Natural killer cell treated with Interleukin-12 subunit alpha and Interleukin-12 subunit beta and Interleukin-15 and Interleukin-18, amount 100 ng/mL, for 72 hours (primary cell): ENCODE data around the gene SIGLEC5. TPM values are rescaled to one million over a fixed set of nuclear protein-coding genes. Genes with fewer than 3 reads are reported as not detected.

Source experiments
- ATAC-seq, 2 donors: fragments of 150-1000 bp; cut with Tn5 transposase in 1 of 2; sonication (Bioruptor Pico), chemical (Tn5 transposase) in 1 of 2; 2 replicates each; pipeline ENCODE4 v1.10.0; 2021
- DNase-seq: peaks from one replicate; pipeline ENCODE4 v3.0.0; 2022; ENCODE audit warnings: low spot score
- H3K27ac Mint-ChIP-seq, 2 donors: 1 replicate in 1 of 2; 2 replicates in 1 of 2; pipeline ENCODE4 v1.8.0; 2022; ENCODE audit warnings: mixed read lengths in 2 of 2, mild to moderate bottlenecking in 1 of 2, moderate library complexity in 1 of 2
- H3K27me3 Mint-ChIP-seq, 2 donors: 1 replicate in 1 of 2; 2 replicates in 1 of 2; pipeline ENCODE4 v1.8.0; 2022; ENCODE audit warnings: mixed read lengths in 2 of 2
- H3K36me3 Mint-ChIP-seq: one replicate; pipeline ENCODE4 v1.8.0; 2022; ENCODE audit warnings: mixed read lengths
- H3K4me1 Mint-ChIP-seq, 2 donors: 1 replicate in 1 of 2; 2 replicates in 1 of 2; pipeline ENCODE4 v1.8.0; 2022; ENCODE audit warnings: low read depth in 2 of 2, mixed read lengths in 2 of 2, mild to moderate bottlenecking in 1 of 2
- H3K4me3 Mint-ChIP-seq: one replicate; pipeline ENCODE4 v1.8.0; 2022; ENCODE audit warnings: mixed read lengths
- H3K9me3 Mint-ChIP-seq: 2 replicates; pipeline ENCODE4 v1.8.0; 2022; ENCODE audit warnings: mixed read lengths
- total RNA-seq, 2 donors: library from RNA; stranded (reverse); gene quantifications; one replicate each; pipeline ENCODE4 v1.2.3, GENCODE V29; 2022

Gene SIGLEC5
- total RNA-seq, 2 donors from 2014 or later: 0.22 to 0.64 TPM

DNA sequence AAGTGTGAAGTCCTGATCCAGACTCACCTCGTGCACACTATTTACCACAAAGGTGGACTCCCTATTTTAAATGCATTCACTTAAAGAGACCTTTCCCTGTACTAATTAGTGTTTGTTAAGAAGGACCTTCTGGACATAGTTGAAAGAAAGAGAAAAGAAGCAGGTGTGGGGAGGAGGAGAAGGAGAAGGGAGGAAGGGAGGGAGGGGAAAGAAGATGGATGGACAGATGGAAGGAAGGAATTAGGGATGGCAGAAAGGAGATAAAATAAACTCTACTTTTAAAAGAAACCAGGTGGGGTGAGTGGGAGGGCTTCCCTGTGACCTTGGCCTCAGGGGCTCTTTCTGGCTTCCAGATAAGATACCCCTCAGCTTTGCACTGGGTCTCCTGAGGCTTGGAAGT, 37.7 kb downstream of the SIGLEC5 start:
- peaks cover 27 to 30% of the 10 kb centered on the region in 2 donors for H3K4me1 Mint-ChIP-seq
- peak overlapping the region; percentile 41 for H3K4me3 Mint-ChIP-seq
- H3K27ac Mint-ChIP-seq: no peak overlapping the region
- H3K9me3 Mint-ChIP-seq: peaks cover 4% of the 10 kb centered on the region
- peaks cover 9% of the 10 kb centered on the region for H3K36me3 Mint-ChIP-seq
- no peaks in the 10 kb centered on the region for H3K27me3 Mint-ChIP-seq
- no peak for ATAC-seq
- DNase-seq: no peak

DNA sequence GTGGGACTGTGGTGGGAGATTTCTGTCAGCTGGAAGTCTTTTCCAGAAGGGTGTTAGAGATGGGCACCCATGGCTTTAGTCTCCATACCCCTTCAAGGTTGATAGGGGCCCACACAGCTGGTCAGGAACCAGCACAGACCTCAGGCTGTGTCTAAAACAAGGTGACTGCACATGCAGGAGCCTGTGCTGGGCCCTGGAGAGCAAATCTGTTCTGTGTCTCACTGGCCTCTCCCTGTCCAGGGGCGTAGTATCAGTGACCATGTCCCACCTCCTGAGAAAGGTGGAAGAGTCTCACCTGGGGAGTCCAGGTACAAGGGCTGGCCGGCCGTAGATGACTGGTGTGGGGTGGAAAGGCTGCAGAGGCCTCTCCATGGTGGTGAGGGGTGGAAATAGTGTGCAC, 39.8 kb downstream of the SIGLEC5 start:
- Mint-ChIP-seq H3K9me3 (peaks cover 18% of the 10 kb centered on the region), H3K27me3 (no peaks in the 10 kb centered on the region), H3K36me3 (peaks cover 30% of the 10 kb centered on the region), H3K27ac (no peak overlapping the region), H3K4me1 (peaks cover 27% of the 10 kb centered on the region in 2 donors), H3K4me3 (no peak overlapping the region)
- DNase-seq (no peak), ATAC-seq (no peak)

DNA sequence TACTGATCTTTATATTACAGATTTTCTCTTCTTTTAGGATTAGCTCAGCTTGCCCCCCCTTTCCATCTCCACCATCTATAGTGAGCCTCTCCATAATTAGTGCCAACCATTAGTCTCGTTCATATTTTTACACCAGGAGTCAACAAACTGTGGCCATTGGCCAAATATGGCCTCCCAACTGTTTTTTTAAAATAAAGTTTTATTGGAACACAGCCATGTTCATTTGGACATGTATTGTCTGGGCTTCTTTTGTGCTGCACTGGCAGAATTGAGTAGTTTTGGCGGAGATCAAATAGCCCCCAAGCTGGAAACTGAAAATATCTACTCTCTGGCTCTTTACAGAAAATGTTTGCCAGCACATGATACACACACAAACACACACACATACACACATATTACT, 40.7 kb downstream of the SIGLEC5 start:
- DNase-seq (no peak), ATAC-seq (no peak)
- peaks cover 18% of the 10 kb centered on the region for H3K9me3 Mint-ChIP-seq

DNA sequence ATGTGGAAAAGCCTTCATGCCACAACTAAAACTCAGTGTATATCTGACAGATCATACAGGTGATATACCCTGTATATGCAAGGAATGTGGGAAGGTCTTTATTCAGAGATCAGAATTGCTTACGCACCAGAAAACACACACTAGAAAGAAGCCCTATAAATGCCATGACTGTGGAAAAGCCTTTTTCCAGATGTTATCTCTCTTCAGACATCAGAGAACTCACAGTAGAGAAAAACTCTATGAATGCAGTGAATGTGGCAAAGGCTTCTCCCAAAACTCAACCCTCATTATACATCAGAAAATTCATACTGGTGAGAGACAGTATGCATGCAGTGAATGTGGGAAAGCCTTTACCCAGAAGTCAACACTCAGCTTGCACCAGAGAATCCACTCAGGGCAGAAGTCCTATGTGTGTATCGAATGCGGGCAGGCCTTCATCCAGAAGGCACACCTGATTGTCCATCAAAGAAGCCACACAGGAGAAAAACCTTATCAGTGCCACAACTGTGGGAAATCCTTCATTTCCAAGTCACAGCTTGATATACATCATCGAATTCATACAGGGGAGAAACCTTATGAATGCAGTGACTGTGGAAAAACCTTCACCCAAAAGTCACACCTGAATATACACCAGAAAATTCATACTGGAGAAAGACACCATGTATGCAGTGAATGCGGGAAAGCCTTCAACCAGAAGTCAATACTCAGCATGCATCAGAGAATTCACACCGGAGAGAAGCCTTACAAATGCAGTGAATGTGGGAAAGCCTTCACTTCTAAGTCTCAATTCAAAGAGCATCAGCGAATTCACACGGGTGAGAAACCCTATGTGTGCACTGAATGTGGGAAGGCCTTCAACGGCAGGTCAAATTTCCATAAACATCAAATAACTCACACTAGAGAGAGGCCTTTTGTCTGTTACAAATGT, 42.7 kb downstream of the SIGLEC5 start:
- Mint-ChIP-seq H3K9me3 (peaks cover 22% of the 10 kb centered on the region), H3K36me3 (peaks cover 56% of the 10 kb centered on the region), H3K4me1 (peaks cover 4 to 6% of the 10 kb centered on the region in 2 donors)

More for the DNA sequence above, 40.7 kb downstream of the SIGLEC5 start:
- peaks cover 39% of the 10 kb centered on the region for H3K36me3 Mint-ChIP-seq
- H3K4me3 Mint-ChIP-seq: no peak overlapping the region
- H3K4me1 Mint-ChIP-seq: peaks cover 18 to 21% of the 10 kb centered on the region in 2 donors
- no peak overlapping the region for H3K27ac Mint-ChIP-seq
- no peaks in the 10 kb centered on the region for H3K27me3 Mint-ChIP-seq

DNA sequence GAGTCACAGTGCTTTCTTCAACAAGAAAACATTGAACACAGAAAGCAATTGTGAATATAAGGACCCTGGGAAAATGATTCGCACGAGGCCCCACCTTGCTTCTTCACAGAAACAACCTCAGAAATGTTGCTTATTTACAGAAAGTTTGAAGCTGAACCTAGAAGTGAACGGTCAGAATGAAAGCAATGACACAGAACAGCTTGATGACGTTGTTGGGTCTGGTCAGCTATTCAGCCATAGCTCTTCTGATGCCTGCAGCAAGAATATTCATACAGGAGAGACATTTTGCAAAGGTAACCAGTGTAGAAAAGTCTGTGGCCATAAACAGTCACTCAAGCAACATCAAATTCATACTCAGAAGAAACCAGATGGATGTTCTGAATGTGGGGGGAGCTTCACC, 43.4 kb downstream of the SIGLEC5 start:
- Mint-ChIP-seq H3K9me3 (peaks cover 22% of the 10 kb centered on the region), H3K4me3 (no peak overlapping the region), H3K27ac (no peak overlapping the region), H3K27me3 (no peaks in the 10 kb centered on the region), H3K36me3 (peaks cover 59% of the 10 kb centered on the region), H3K4me1 (peaks cover 4% of the 10 kb centered on the region in 2 donors)
- DNase-seq: no peak
- no peak for ATAC-seq

More for the DNA sequence above, 42.7 kb downstream of the SIGLEC5 start:
- Mint-ChIP-seq H3K27ac (no peak overlapping the region), H3K4me3 (no peak overlapping the region), H3K27me3 (no peaks in the 10 kb centered on the region)
- DNase-seq (no peak), ATAC-seq (no peak)

DNA sequence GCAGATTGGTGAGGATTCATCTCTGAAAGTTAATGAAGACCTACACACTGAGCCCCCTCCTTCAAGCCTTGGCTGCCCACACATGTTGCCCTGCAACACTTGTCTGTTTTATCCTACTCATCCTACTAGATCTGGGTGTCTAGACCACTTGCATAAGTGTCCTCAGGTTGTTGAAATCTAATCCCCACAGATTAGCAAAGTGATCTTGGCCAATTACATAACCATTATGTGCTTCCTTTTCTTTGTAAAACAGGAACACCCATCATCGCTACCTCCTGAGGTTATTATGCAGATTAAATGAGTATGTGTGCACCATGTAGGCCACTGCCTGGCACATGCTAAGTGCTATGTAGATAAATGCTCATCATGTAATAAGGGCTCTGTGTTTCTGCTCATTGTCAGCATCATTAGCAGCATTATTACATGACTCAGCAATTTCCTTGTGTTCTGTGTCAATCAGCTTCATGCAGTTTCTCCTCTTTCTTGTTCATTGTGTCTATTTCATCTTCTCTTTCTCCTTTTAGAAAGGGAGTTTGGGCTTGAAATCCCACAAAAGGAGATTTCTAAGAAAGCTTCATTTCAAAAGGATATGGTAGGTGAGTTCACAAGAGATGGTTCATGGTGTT, 44.0 kb downstream of the SIGLEC5 start:
- ATAC-seq (no peak), DNase-seq (no peak)
- peaks cover 22% of the 10 kb centered on the region for H3K9me3 Mint-ChIP-seq
- H3K27me3 Mint-ChIP-seq: no peaks in the 10 kb centered on the region
- H3K4me1 Mint-ChIP-seq: peaks cover 3% of the 10 kb centered on the region in 2 donors
- no peak overlapping the region for H3K4me3 Mint-ChIP-seq
- peaks cover 65% of the 10 kb centered on the region for H3K36me3 Mint-ChIP-seq
- H3K27ac Mint-ChIP-seq: no peak overlapping the region

DNA sequence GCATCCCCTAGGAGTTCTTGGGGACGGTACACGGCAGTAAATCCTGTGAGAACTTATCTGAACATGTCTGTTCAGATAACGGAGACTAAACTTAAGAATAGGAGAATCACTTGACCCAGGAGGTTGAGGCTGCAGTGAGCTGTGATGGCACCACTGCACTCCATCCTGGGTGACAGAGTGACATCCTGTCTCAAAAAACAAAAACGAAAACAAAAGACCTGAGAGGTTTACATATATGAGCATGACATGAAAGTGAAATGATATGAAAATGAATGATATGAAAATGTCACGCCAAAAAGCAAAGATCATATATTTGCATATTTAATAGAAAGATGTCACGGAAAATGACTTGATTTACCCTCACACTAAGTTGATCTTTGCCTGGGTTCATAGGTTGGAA, 53.4 kb downstream of the SIGLEC5 start:
- Mint-ChIP-seq H3K4me3 (no peak overlapping the region), H3K36me3 (peaks cover 29% of the 10 kb centered on the region), H3K9me3 (no peaks in the 10 kb centered on the region), H3K27me3 (no peaks in the 10 kb centered on the region), H3K4me1 (peaks cover 7 to 11% of the 10 kb centered on the region in 2 donors), H3K27ac (no peak overlapping the region)
- DNase-seq: no peak
- ATAC-seq: no peak

DNA sequence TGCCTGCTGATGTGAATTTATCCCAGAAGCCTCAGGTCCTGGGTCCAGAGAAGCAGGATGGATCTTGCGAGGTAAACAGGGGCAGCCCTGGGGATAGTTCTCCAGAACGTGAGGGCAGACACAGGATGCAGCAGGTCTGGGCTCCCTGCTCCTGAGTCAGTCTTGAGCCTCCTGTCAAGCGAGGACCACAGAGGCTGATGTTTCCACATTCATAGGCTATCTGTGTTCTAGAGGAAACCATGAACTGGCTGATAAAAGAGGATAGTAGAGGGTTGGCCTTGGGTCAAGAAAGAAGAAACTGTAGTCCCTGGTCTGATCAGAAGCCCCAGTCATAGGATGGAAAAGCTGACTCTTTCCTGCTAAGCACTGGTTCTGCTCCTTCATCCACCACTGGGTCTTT, 56.9 kb downstream of the SIGLEC5 start:
- H3K27ac Mint-ChIP-seq: no peak overlapping the region
- H3K27me3 Mint-ChIP-seq: peaks cover 2 to 3% of the 10 kb centered on the region in 2 donors
- H3K9me3 Mint-ChIP-seq: peaks cover 7% of the 10 kb centered on the region
- peaks cover 18% of the 10 kb centered on the region for H3K36me3 Mint-ChIP-seq
- ATAC-seq (peak in 1 of 2 donors; percentile 41), DNase-seq (no peak)
- H3K4me1 Mint-ChIP-seq: peaks cover 23 to 24% of the 10 kb centered on the region in 2 donors
- H3K4me3 Mint-ChIP-seq: no peak overlapping the region

DNA sequence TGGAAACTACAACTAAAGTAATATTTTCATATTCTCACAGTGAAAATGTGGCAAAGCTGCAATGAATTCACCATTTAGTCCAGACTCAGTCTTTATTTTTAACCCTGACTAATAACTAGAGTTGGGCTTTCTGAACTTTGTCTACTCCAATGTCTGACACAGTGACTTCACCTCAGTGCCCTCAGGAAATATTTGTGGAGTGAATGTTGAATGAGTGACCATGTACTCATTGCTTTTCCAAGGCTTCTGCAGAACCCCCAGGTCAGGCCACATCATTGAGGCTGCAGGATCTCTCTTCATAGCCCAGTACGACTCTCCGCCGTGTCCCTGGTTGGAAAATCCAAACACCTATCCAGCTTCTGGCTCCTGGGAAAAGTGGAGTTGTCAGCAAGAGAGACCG, 57.3 kb downstream of the SIGLEC5 start:
- no peak overlapping the region for H3K4me3 Mint-ChIP-seq
- peaks cover 23 to 24% of the 10 kb centered on the region in 2 donors for H3K4me1 Mint-ChIP-seq
- H3K27me3 Mint-ChIP-seq: peaks cover 5 to 8% of the 10 kb centered on the region in 2 donors
- peaks cover 18% of the 10 kb centered on the region for H3K36me3 Mint-ChIP-seq
- ATAC-seq: no peak
- H3K9me3 Mint-ChIP-seq: peaks cover 7% of the 10 kb centered on the region
- DNase-seq: no peak
- H3K27ac Mint-ChIP-seq: no peak overlapping the region

DNA sequence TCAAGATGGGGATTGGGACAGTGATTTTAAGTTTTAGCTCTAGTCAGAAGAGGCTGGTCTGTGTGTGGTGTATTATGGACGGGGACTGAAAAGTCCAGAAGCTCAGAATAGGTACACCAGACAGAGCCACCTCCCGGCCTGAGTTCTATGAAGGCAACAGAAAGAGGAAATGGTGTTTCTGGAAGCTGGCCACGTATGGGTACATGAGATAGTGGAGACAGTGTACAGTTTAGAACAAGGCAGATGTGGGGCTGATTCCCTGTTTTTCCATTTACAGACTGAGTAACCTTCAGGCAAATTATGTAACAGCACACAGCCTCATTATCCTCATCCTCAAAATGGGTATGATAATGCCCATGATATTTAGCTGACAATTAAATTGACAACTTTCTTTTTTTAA, 57.8 kb downstream of the SIGLEC5 start:
- H3K9me3 Mint-ChIP-seq: peaks cover 7% of the 10 kb centered on the region
- H3K27me3 Mint-ChIP-seq: peaks cover 7 to 13% of the 10 kb centered on the region in 2 donors
- DNase-seq (no peak), ATAC-seq (no peak)
- peak overlapping the region; percentile 96 for H3K4me3 Mint-ChIP-seq
- H3K36me3 Mint-ChIP-seq: peaks cover 18% of the 10 kb centered on the region
- H3K4me1 Mint-ChIP-seq: peaks cover 23 to 24% of the 10 kb centered on the region in 2 donors
- H3K27ac Mint-ChIP-seq: no peak overlapping the region

DNA sequence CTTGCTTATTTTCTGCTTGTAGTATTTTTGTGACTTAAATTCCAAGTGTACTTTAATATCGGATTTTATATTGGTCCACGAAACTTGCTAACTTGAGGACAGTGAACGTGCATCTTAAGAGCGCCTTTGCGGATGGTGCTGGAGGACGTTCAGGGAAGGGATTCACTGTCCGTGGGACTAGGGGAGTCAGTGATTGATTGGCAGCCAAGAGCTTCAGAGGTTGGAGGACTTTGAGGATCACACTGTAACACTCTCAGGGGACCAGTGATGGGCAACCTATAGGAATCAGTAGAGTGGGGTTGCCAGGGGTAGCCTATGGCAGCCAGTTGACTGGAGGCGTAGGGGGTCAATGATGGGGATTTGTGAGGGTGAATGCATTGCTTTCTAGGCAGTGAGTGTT, 58.6 kb downstream of the SIGLEC5 start:
- Mint-ChIP-seq H3K27me3 (peaks cover 8 to 18% of the 10 kb centered on the region in 2 donors), H3K9me3 (peaks cover 7% of the 10 kb centered on the region), H3K27ac (peak overlapping the region; percentile 80 to 93), H3K4me1 (peaks cover 23 to 24% of the 10 kb centered on the region in 2 donors), H3K36me3 (peaks cover 12% of the 10 kb centered on the region), H3K4me3 (peak overlapping the region; percentile 96)
- no peak for ATAC-seq
- no peak for DNase-seq

DNA sequence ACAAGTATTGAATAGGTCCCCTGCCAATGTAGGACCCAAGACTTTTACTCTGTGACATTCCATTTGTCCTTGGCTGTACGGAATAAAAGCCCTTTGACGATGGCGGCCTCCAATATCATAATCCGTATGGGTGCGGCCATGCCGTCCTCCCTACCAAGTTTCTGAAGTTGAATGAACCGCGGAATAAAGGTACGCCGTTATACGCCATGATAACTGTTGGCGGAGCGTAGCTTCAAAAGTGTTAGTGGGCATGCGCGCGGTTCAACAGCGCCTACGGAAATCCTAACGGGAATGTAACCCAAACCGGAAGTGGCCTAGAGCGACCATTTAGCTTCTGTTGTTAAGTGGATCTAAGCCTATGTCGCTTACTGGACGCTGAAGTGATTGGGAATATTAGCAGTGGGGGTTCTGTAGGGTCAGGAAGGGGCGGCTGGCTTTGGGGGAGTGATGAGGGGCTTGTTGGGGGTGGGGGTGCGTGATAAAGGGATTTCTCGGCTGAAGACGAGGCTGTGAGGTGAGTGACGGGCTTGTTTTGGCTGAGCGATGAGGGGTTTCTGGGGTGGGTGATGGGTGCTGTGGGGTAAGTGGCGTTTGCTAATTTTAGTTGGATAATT, 59.1 kb downstream of the SIGLEC5 start, which contains the start of gene ZNF175:
Gene ZNF175 (plus strand): TSS at position 322 of the 614 bp plus-strand sequence. CDS start 2,047 bp downstream, outside the sequence.
- peaks cover 12% of the 10 kb centered on the region for H3K36me3 Mint-ChIP-seq
- H3K9me3 Mint-ChIP-seq: peaks cover 7% of the 10 kb centered on the region
- H3K4me3 Mint-ChIP-seq: peak within 1 kb of the TSS; percentile 96
- H3K27me3 Mint-ChIP-seq: peaks cover 11 to 23% of the 10 kb centered on the region in 2 donors
- peak within 1 kb of the TSS; percentile 80 to 93 for H3K27ac Mint-ChIP-seq
- H3K4me1 Mint-ChIP-seq: peaks cover 23 to 24% of the 10 kb centered on the region in 2 donors
- peak; percentile 84 for DNase-seq
- ATAC-seq: peak; percentile 92 to 95

DNA sequence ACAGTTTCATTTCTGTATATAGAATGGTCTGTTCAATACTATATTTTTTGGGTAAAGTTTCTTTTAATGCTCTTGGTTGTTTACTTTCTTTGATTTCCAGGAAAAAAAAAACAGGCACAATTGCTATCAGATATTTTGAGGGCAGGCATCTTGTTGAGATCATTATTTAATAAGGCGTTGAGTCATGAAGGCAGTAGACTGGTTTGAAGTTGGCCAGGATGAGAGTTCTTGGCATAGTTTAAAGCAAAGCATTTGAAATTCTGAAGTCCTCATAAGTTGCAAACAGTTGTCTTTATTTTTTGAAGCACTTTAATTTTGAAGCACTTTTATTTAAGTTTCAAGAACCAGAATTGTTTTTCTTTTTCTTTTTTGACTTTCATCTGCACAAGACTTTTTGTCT, 61.7 kb downstream of the SIGLEC5 start:
- peaks cover 19 to 34% of the 10 kb centered on the region in 2 donors for H3K27me3 Mint-ChIP-seq
- no peak overlapping the region for H3K27ac Mint-ChIP-seq
- ATAC-seq (no peak), DNase-seq (no peak)
- H3K9me3 Mint-ChIP-seq: peaks cover 7% of the 10 kb centered on the region
- no peak overlapping the region for H3K4me3 Mint-ChIP-seq
- H3K36me3 Mint-ChIP-seq: peaks cover 6% of the 10 kb centered on the region
- peaks cover 23 to 24% of the 10 kb centered on the region in 2 donors for H3K4me1 Mint-ChIP-seq
